H1 (cell line): ENCODE data around the gene PAXIP1. TPM values are rescaled to one million over a fixed set of nuclear protein-coding genes. Genes with fewer than 3 reads are reported as not detected.

Experiments used
- CTCF ChIA-PET: fragments of 300-600 bp; sonication (Branson Sonifier 250); formaldehyde crosslinking; loops from one replicate; lab custom pipeline; 2021; ENCODE audit not compliant: partially characterized antibody; lab: Charles Lee
- POLR2A ChIA-PET: fragments of 300-600 bp; sonication (Branson Sonifier 250); formaldehyde crosslinking; loops from one replicate; lab custom pipeline; 2021; ENCODE audit warnings: inconsistent platforms; ENCODE audit not compliant: partially characterized antibody; lab: Charles Lee
- DNase-seq, 2 experiments: peaks; one replicate each; pipeline versions ENCODE4 v3.0.0 to v3.0.0-alpha.2; 2010 to 2022; ENCODE audit warnings: low spot score in 2 of 2, low read depth in 1 of 2, mixed read lengths in 1 of 2
- FAIRE-seq: peaks from 2 replicates; lab custom pipeline; 2011; peaks lifted over from hg19 to GRCh38; lab: Jason Lieb, UNC
- H2AFZ ChIP-seq: 2 replicates; pipeline ENCODE4 v1.8.1; 2012; ENCODE audit warnings: low read length, inconsistent platforms
- H2AK5ac ChIP-seq: 2 replicates; pipeline ENCODE4 v1.6.1; 2013; ENCODE audit warnings: low read depth, low read length
- H2BK120ac ChIP-seq: replicated peaks from 2 replicates; pipeline ENCODE3; 2013; ENCODE audit warnings: low read depth, low read length, inconsistent platforms
- H2BK12ac ChIP-seq: 2 replicates; pipeline ENCODE4 v1.6.1; 2013; ENCODE audit warnings: low read depth, low read length
- H2BK15ac ChIP-seq: 2 replicates; pipeline ENCODE4 v1.6.1; 2013; ENCODE audit warnings: low read length
- H2BK20ac ChIP-seq: 2 replicates; pipeline ENCODE4 v1.6.1; 2013; ENCODE audit warnings: low read length
- H2BK5ac ChIP-seq: 2 replicates; pipeline ENCODE4 v1.6.1; 2013; ENCODE audit warnings: low read depth, low read length
- H3K14ac ChIP-seq: 2 replicates; pipeline ENCODE4 v1.6.1; 2013; ENCODE audit warnings: inconsistent platforms; ENCODE audit not compliant: insufficient read length
- H3K18ac ChIP-seq: 2 replicates; pipeline ENCODE4 v1.6.1; 2013; ENCODE audit warnings: low read length; ENCODE audit errors: extremely low read depth
- H3K23ac ChIP-seq: 2 replicates; pipeline ENCODE4 v1.6.1; 2013; ENCODE audit warnings: inconsistent platforms; ENCODE audit not compliant: insufficient read length
- H3K23me2 ChIP-seq: 2 replicates; pipeline ENCODE4 v1.6.1; 2013; ENCODE audit warnings: low read depth, low read length
- H3K27ac ChIP-seq: 2 replicates; pipeline ENCODE4 v1.6.1; 2011; ENCODE audit warnings: low read depth, low read length, inconsistent platforms
- H3K27me3 ChIP-seq, 4 experiments: replicated peaks in 1 of 4; 1 replicate in 1 of 4; 2 replicates in 3 of 4; pipeline versions ENCODE4 v1.6.1 to v1.8.1; 2011 to 2013; ENCODE audit warnings: low read length in 3 of 4, mild to moderate bottlenecking in 3 of 4, inconsistent platforms in 2 of 4, mixed read lengths in 2 of 4, moderate library complexity in 1 of 4; ENCODE audit not compliant: control insufficient read depth in 3 of 4, insufficient read depth in 3 of 4; ENCODE audit errors: extremely low read depth in 1 of 4
- H3K36me3 ChIP-seq, 4 experiments: 2 replicates each; pipeline versions ENCODE4 v1.6.1 to v1.8.1; 2011 to 2013; ENCODE audit warnings: mild to moderate bottlenecking in 4 of 4, low read length in 3 of 4, moderate library complexity in 2 of 4, control low read depth in 1 of 4, inconsistent platforms in 1 of 4; ENCODE audit not compliant: insufficient read depth in 4 of 4, control insufficient read depth in 2 of 4
- H3K4ac ChIP-seq: replicated peaks from 2 replicates; pipeline ENCODE3; 2013; ENCODE audit warnings: low read length, low read depth, mixed read lengths, inconsistent platforms; ENCODE audit not compliant: insufficient read length
- H3K4me1 ChIP-seq, 4 experiments: replicated peaks in 1 of 4; 1 replicate in 1 of 4; 2 replicates in 3 of 4; pipeline versions ENCODE4 v1.6.1 to v1.8.1; 2011 to 2013; ENCODE audit warnings: low read length in 3 of 4, inconsistent platforms in 2 of 4, mixed read lengths in 1 of 4; ENCODE audit not compliant: insufficient read depth in 4 of 4, control insufficient read depth in 3 of 4
- H3K4me2 ChIP-seq, 2 experiments: 2 replicates each; pipeline versions ENCODE4 v1.6.1 to v1.8.1; 2011 to 2013; ENCODE audit warnings: low read depth in 2 of 2, low read length in 2 of 2, control low read depth in 1 of 2, inconsistent platforms in 1 of 2, mild to moderate bottlenecking in 1 of 2; ENCODE audit not compliant: insufficient read depth in 1 of 2
- H3K4me3 ChIP-seq, 4 experiments: fragments of 200-600, 300-600 bp in 1 of 4; sonication (generic), shearing (Covaris generic), sonication (Bioruptor Twin) in 1 of 4; 2 replicates each; pipeline versions ENCODE4 v1.5.1 to v1.8.1; 2011 to 2016; ENCODE audit warnings: low read length in 4 of 4, low read depth in 3 of 4, control low read depth in 2 of 4, inconsistent platforms in 2 of 4, mild to moderate bottlenecking in 2 of 4, mixed read lengths in 1 of 4, moderate library complexity in 1 of 4; ENCODE audit not compliant: insufficient read depth in 2 of 4; ENCODE audit errors: extremely low read depth in 1 of 4
- H3K56ac ChIP-seq: replicated peaks from 2 replicates; pipeline ENCODE3; 2013; ENCODE audit warnings: low read depth, mild to moderate bottlenecking, mixed read lengths, low read length, inconsistent platforms; ENCODE audit not compliant: insufficient read length
- H3K79me1 ChIP-seq: 2 replicates; pipeline ENCODE4 v1.6.1; 2013; ENCODE audit warnings: low read depth, low read length, control low read depth
- H3K79me2 ChIP-seq, 2 experiments: 2 replicates each; pipeline versions ENCODE4 v1.6.1 to v1.8.1; 2012 to 2013; ENCODE audit warnings: low read length in 2 of 2, mild to moderate bottlenecking in 2 of 2, inconsistent platforms in 1 of 2; ENCODE audit not compliant: insufficient read depth in 2 of 2, control insufficient read depth in 1 of 2
- H3K9ac ChIP-seq, 4 experiments: replicated peaks in 1 of 4; 1 replicate in 1 of 4; 2 replicates in 3 of 4; pipeline versions ENCODE4 v1.6.1 to v1.8.1; 2011 to 2013; ENCODE audit warnings: low read depth in 3 of 4, low read length in 3 of 4, control low read depth in 2 of 4, mild to moderate bottlenecking in 2 of 4, moderate library complexity in 2 of 4, inconsistent platforms in 1 of 4; ENCODE audit errors: extremely low read depth in 1 of 4
- H3K9me3 ChIP-seq, 2 experiments: 2 replicates each; pipeline versions ENCODE4 v1.6.1 to v1.8.1; 2012 to 2013; ENCODE audit warnings: mild to moderate bottlenecking in 2 of 2, moderate library complexity in 2 of 2, control low read depth in 1 of 2, inconsistent platforms in 1 of 2, low read depth in 1 of 2, low read length in 1 of 2, mixed read lengths in 1 of 2; ENCODE audit not compliant: insufficient read depth in 2 of 2
- H4K20me1 ChIP-seq, 2 experiments: replicated peaks in 1 of 2; 2 replicates each; pipeline versions ENCODE3 to v1.8.1; 2011 to 2013; ENCODE audit warnings: inconsistent platforms in 2 of 2, low read length in 2 of 2, mild to moderate bottlenecking in 1 of 2; ENCODE audit not compliant: insufficient read depth in 2 of 2, control insufficient read depth in 1 of 2
- H4K5ac ChIP-seq: 2 replicates; pipeline ENCODE4 v1.6.1; 2013; ENCODE audit warnings: low read length, low read depth, mixed read lengths, inconsistent platforms; ENCODE audit not compliant: insufficient read length
- H4K8ac ChIP-seq: 2 replicates; pipeline ENCODE4 v1.8.0; 2013; ENCODE audit warnings: mild to moderate bottlenecking, moderate library complexity, low read length, inconsistent platforms; ENCODE audit not compliant: insufficient read depth; ENCODE audit errors: extremely low read depth
- H4K91ac ChIP-seq: replicated peaks from 2 replicates; pipeline ENCODE3; 2013; ENCODE audit warnings: low read length, mixed read lengths, inconsistent platforms; ENCODE audit not compliant: insufficient read length
- ATF2 ChIP-seq: IDR thresholded peaks from 2 replicates; pipeline ENCODE4 v1.6.1; 2012; ENCODE audit warnings: low read length, inconsistent platforms
- CBX8 ChIP-seq: fragments of 300-800, 300-1000 bp; sonication (generic); IDR thresholded peaks from 2 replicates; pipeline ENCODE4 v1.7.1; 2016; ENCODE audit warnings: low read depth, low read length, borderline replicate concordance
- CTCF ChIP-seq, 3 experiments: IDR thresholded peaks; 1 replicate in 2 of 3; 2 replicates in 1 of 3; pipeline versions ENCODE4 v1.5.1 to v1.6.1; 2011; ENCODE audit warnings: low read length in 3 of 3, mild to moderate bottlenecking in 3 of 3, inconsistent platforms in 2 of 3, low read depth in 1 of 3, moderate library complexity in 1 of 3; ENCODE audit not compliant: insufficient read depth in 1 of 3; ENCODE audit errors: control extremely low read depth in 1 of 3
- MAX ChIP-seq: IDR thresholded peaks from 2 replicates; pipeline ENCODE4 v1.6.1; 2012; ENCODE audit warnings: inconsistent platforms
- POLR2AphosphoS5 ChIP-seq: IDR thresholded peaks from 2 replicates; pipeline ENCODE4 v1.6.1; 2011; ENCODE audit warnings: low read depth, low read length
- SP4 ChIP-seq: IDR thresholded peaks from 2 replicates; pipeline ENCODE4 v1.6.1; 2012; ENCODE audit warnings: low read length, inconsistent platforms
- SUZ12 ChIP-seq: fragments of 200-600 bp; sonication (generic); IDR thresholded peaks from 2 replicates; pipeline ENCODE4 v1.6.1; 2012; ENCODE audit warnings: mild to moderate bottlenecking, inconsistent platforms, low read length, moderate library complexity, mixed read lengths
- YY1 ChIP-seq: IDR thresholded peaks from 2 replicates; pipeline ENCODE4 v1.6.1; 2011; ENCODE audit warnings: low read depth, mild to moderate bottlenecking, low read length
- WGBS, 2 experiments: shearing (Covaris generic) in 1 of 2; methylation state at CpG; one replicate each; pipeline versions ENCODE4 v1.1.6 to v1.1.7; 2013 to 2015; ENCODE audit warnings: low lambda C conversion rate in 2 of 2, mixed read lengths in 2 of 2, inconsistent platforms in 1 of 2, low coverage in 1 of 2, missing lambda C conversion rate in 1 of 2; ENCODE audit not compliant: insufficient replicate concordance in 2 of 2, insufficient coverage in 1 of 2, insufficient read length in 1 of 2; ENCODE audit errors: extremely low coverage in 1 of 2, missing lambda C conversion rate in 1 of 2; 5-methylcytosine and 5-hydroxymethylcytosine counted together
- polyA plus RNA-seq, 7 experiments: library from polyadenylated mRNA; depleted of rRNA in 3 of 7; stranded (reverse) in 5 of 7; unstranded in 2 of 7; fragments of >200 nt in 5 of 7; fragments of 200-250 nt in 2 of 7; gene quantifications; 1 replicate in 5 of 7; 2 replicates in 1 of 7; 4 replicates in 1 of 7; pipeline versions ENCODE4 v1.2.1 to v1.2.3, GENCODE V29; 2011 to 2013; ENCODE audit warnings: missing spikeins in 2 of 7, mixed read lengths in 2 of 7
- total RNA-seq: library from RNA; stranded (reverse); fragmentation: NEBNext Ultra II Directional; extraction: Animal tissue kit (Norgen Biotek cat#: 25700); gene quantifications from 2 replicates; pipeline ENCODE4 v1.2.1, GENCODE V29; 2021

Gene PAXIP1
- total and polyA plus RNA-seq, 2 of the 8 experiments (the other 6 are each of a cell fraction or from before 2014, with no cell fraction given), result 32.4 to 32.8 TPM

- Histone ChIP-seq H2AFZ (no peak overlapping the region), H3K23ac (no peak overlapping the region), H3K9ac (no peak overlapping the region), H3K4me3 (no peak overlapping the region), H3K79me2 (peaks cover 7 to 65% of the 10 kb centered on the region in 2 experiments), H3K23me2 (peaks cover 5% of the 10 kb centered on the region), H3K27me3 (no peaks in the 10 kb centered on the region), H3K14ac (no peak overlapping the region), H2AK5ac (no peak overlapping the region), H2BK15ac (no peak overlapping the region), H4K5ac (no peak overlapping the region), H3K79me1 (peaks cover 12% of the 10 kb centered on the region), H3K56ac (no peak overlapping the region), H3K4me1 (peaks cover 4 to 16% (median 10%) of the 10 kb centered on the region in 4 experiments; a peak in 5 of 7 replicates), H4K20me1 (peaks cover 3 to 14% of the 10 kb centered on the region in 2 experiments), H2BK5ac (no peak overlapping the region), H4K8ac (no peak overlapping the region), H3K36me3 (peaks cover 4 to 29% (median 12%) of the 10 kb centered on the region in 4 experiments; a peak in 5 of 8 replicates), H2BK120ac (no peak overlapping the region), H4K91ac (no peak overlapping the region), H3K4ac (no peak overlapping the region), H3K4me2 (no peak overlapping the region), H3K9me3 (no peaks in the 10 kb centered on the region), H2BK20ac (no peak overlapping the region), H2BK12ac (no peak overlapping the region), H3K27ac (no peak overlapping the region), H3K18ac (no peak overlapping the region)
- FAIRE-seq (no peak), DNase-seq (no peak)
- TF ChIP-seq SP4 (no peak), SUZ12 (no peak), YY1 (no peak), CBX8 (no peak), ATF2 (no peak), POLR2AphosphoS5 (no peak), MAX (no peak), CTCF (IDR thresholded peaks at IDR 0.05; ENCODE audit: control extremely low read depth in 1 of 3, insufficient read depth in 1 of 3, low read depth in 1 of 3, low read length in 3 of 3) (no peak)
- ChIA-PET CTCF (interaction anchor here (1.1 to 8.1 kb wide), 3 partner anchors 11 to 54 kb away, joined by 3 to 56 read pairs (median 4); no protein-coding TSS in a partner anchor), POLR2A (interaction anchor here (2.1 kb wide), 1 partner anchor 9 kb away, joined by 6 read pairs; no protein-coding TSS in a partner anchor)
- 96% methylated on average over 3 of the region's 3 CpGs; no CpG with 5 or more reads in 1 of the 2 experiments for WGBS, 2 experiments
Observed at GRCh38 chr7:154998481-154998880, 4.4 kb downstream of the PAXIP1 start.
